Measurements from ENCODE around the gene WNT6. TPM values are rescaled to one million over a fixed set of nuclear protein-coding genes. Genes with fewer than 3 reads are reported as not detected.

WNT6 gene
- total RNA-seq, 1 experiment from 2014 or later, result 1.4 TPM

- Histone ChIP-seq H4K20me1 (ENCODE audit: insufficient read depth) (no peaks in the 10 kb centered on the region), H3K4me2 (ENCODE audit: low read length) (no peak overlapping the region), H3K9me3 (ENCODE audit: control insufficient read depth in 1 of 2, insufficient read depth in 1 of 2, low read depth in 1 of 2, low read length in 2 of 2) (no peaks in the 10 kb centered on the region), H3K4me1 (ENCODE audit: control insufficient read depth in 1 of 2, insufficient read depth in 2 of 2, low read length in 2 of 2) (no peaks in the 10 kb centered on the region), H3K36me3 (ENCODE audit: control insufficient read depth in 1 of 2, insufficient read depth in 2 of 2, low read length in 2 of 2) (no peaks in the 10 kb centered on the region), H3K9me2 (ENCODE audit: insufficient read depth) (no peaks in the 10 kb centered on the region), H3K4me3 (replicated peaks in 1 of 2; ENCODE audit: low read depth in 1 of 2, low read length in 2 of 2) (no peak overlapping the region), H2AFZ (ENCODE audit: low read depth, low read length, poor library complexity, severe bottlenecking) (no peak overlapping the region), H3K27me3 (ENCODE audit: insufficient read depth, low read length) (no peaks in the 10 kb centered on the region), H3K27ac (ENCODE audit: low read depth, low read length) (no peak overlapping the region), H3K9ac (ENCODE audit: low read length) (no peak overlapping the region), H3K79me2 (ENCODE audit: insufficient read depth, low read length) (no peaks in the 10 kb centered on the region)
- intact Hi-C loops (cut with micrococcal nuclease), result no loop called here
- BruUV-seq (replicated peaks), result no TSS peak
- ChIA-PET RAD21 (ENCODE audit: low non-redundant PET in 1 of 2, low total read pairs in 2 of 2, uncharacterized antibody in 2 of 2, unreplicated experiment in 2 of 2) (no interaction called here), POLR2A (no interaction called here), CTCF (no interaction called here)
- DNase-seq (ENCODE audit: low read depth, low spot score), result no peak
- no peak for ATAC-seq
- TF ChIP-seq JUND (IDR thresholded peaks at IDR 0.05) (no peak), RAD21 (IDR thresholded peaks at IDR 0.05; ENCODE audit: low read depth) (no peak), CBX3 (IDR thresholded peaks at IDR 0.05; ENCODE audit: low read depth) (no peak), MAX (IDR thresholded peaks at IDR 0.05) (no peak), ZFX (IDR thresholded peaks at IDR 0.05) (no peak), POLR2A (IDR thresholded peaks at IDR 0.05; ENCODE audit: borderline replicate concordance, extremely low read depth, insufficient read depth, insufficient read length) (no peak), SIN3A (IDR thresholded peaks at IDR 0.05; ENCODE audit: low read depth) (no peak), ATF3 (IDR thresholded peaks at IDR 0.05) (no peak)
These were observed 48.2 kb upstream of the WNT6 start for GRCh38 chr2:218811382-218811781.

GRCh38 chr2:218812096-218812815 is 47.3 kb upstream of the WNT6 start:
- H3K27ac ChIP-seq (ENCODE audit: low read depth, low read length), result no peak overlapping the region
- H3K79me2 ChIP-seq (ENCODE audit: insufficient read depth, low read length), result no peaks in the 10 kb centered on the region
- H3K36me3 ChIP-seq (ENCODE audit: control insufficient read depth in 1 of 2, insufficient read depth in 2 of 2, low read length in 2 of 2), result no peaks in the 10 kb centered on the region
- ChIA-PET CTCF (no interaction called here), POLR2A (no interaction called here), RAD21 (ENCODE audit: low non-redundant PET in 1 of 2, low total read pairs in 2 of 2, uncharacterized antibody in 2 of 2, unreplicated experiment in 2 of 2) (no interaction called here)
- ATAC-seq (no peak), DNase-seq (ENCODE audit: low read depth, low spot score) (no peak)
- H3K9me2 ChIP-seq (ENCODE audit: insufficient read depth), result no peaks in the 10 kb centered on the region
- H3K27me3 ChIP-seq (ENCODE audit: insufficient read depth, low read length), result no peaks in the 10 kb centered on the region
- BruUV-seq (replicated peaks), result no TSS peak
- intact Hi-C loops (cut with micrococcal nuclease), result no loop called here
- no peak overlapping the region for H2AFZ ChIP-seq (ENCODE audit: low read depth, low read length, poor library complexity, severe bottlenecking)
- no peak overlapping the region for H3K4me2 ChIP-seq (ENCODE audit: low read length)
- H3K4me1 ChIP-seq (ENCODE audit: control insufficient read depth in 1 of 2, insufficient read depth in 2 of 2, low read length in 2 of 2), result no peaks in the 10 kb centered on the region
- H4K20me1 ChIP-seq (ENCODE audit: insufficient read depth), result no peaks in the 10 kb centered on the region
- TF ChIP-seq CBX3 (IDR thresholded peaks at IDR 0.05; ENCODE audit: low read depth) (no peak), ELF1 (IDR thresholded peaks at IDR 0.05; ENCODE audit: borderline replicate concordance, low read depth) (no peak), ZFX (IDR thresholded peaks at IDR 0.05) (no peak), EZH2phosphoT487 (IDR thresholded peaks at IDR 0.05; ENCODE audit: borderline replicate concordance) (no peak), SRF (IDR thresholded peaks at IDR 0.05; ENCODE audit: low read depth) (no peak), MAX (IDR thresholded peaks at IDR 0.05) (no peak), RAD21 (IDR thresholded peaks at IDR 0.05; ENCODE audit: low read depth) (no peak), POLR2A (IDR thresholded peaks at IDR 0.05; ENCODE audit: borderline replicate concordance, extremely low read depth, insufficient read depth, insufficient read length) (no peak), ZNF274 (IDR thresholded peaks at IDR 0.05; ENCODE audit: low read depth, low read length) (no peak), SIN3A (IDR thresholded peaks at IDR 0.05; ENCODE audit: low read depth) (no peak)
- TF ChIP-seq, protein P1, sequence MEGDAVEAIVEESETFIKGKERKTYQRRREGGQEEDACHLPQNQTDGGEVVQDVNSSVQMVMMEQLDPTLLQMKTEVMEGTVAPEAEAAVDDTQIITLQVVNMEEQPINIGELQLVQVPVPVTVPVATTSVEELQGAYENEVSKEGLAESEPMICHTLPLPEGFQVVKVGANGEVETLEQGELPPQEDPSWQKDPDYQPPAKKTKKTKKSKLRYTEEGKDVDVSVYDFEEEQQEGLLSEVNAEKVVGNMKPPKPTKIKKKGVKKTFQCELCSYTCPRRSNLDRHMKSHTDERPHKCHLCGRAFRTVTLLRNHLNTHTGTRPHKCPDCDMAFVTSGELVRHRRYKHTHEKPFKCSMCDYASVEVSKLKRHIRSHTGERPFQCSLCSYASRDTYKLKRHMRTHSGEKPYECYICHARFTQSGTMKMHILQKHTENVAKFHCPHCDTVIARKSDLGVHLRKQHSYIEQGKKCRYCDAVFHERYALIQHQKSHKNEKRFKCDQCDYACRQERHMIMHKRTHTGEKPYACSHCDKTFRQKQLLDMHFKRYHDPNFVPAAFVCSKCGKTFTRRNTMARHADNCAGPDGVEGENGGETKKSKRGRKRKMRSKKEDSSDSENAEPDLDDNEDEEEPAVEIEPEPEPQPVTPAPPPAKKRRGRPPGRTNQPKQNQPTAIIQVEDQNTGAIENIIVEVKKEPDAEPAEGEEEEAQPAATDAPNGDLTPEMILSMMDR (IDR thresholded peaks at IDR 0.05 in 2 of 3, conservative IDR thresholded peaks at IDR 0.05 in 1 of 3; ENCODE audit: borderline replicate concordance in 1 of 3, insufficient read depth in 1 of 3, low read depth in 2 of 3, low read length in 2 of 3), result no peak
- no peak overlapping the region for H3K9ac ChIP-seq (ENCODE audit: low read length)
- no peaks in the 10 kb centered on the region for H3K9me3 ChIP-seq (ENCODE audit: control insufficient read depth in 1 of 2, insufficient read depth in 1 of 2, low read depth in 1 of 2, low read length in 2 of 2)
- no peak overlapping the region for H3K4me3 ChIP-seq (replicated peaks in 1 of 2; ENCODE audit: low read depth in 1 of 2, low read length in 2 of 2)

Measured in HCT116 (cell line).